Sigmoid colon (tissue), 7 donors: ENCODE measurements around the gene SRGAP2B. TPM values are rescaled to one million over a fixed set of nuclear protein-coding genes. Genes with fewer than 3 reads are reported as not detected.

Experiments
- polyA plus RNA-seq, 3 donors: library from polyadenylated mRNA; stranded (reverse); fragments of 200-250 nt; gene quantifications; one replicate each; pipeline ENCODE4 v1.2.3, GENCODE V29; 2013
- small RNA-seq, 3 donors: library from RNA; depleted of rRNA; stranded (forward); fragments of <200 nt; gene quantifications; one replicate each; pipeline ENCODE3, GENCODE V24; 2016
- total RNA-seq, 4 donors: library from RNA; depleted of rRNA; stranded (reverse); fragments of >200 nt; gene quantifications; one replicate each; pipeline ENCODE4 v1.1.0, GENCODE V29; 2016
- donor health status: healthy with polysubstance abuse.
- donor health status: Bipolar disorder and iron deficiency.
- donor health status: healthy.

The SRGAP2B gene
- total and polyA plus RNA-seq, 7 donors = 1.2 to 13.8 (median 11.8) TPM

Small RNA genes within 50 kb of the gene (small RNA-seq; reads per million reads assigned to genes)
- 0 reads per million in 3 donors for gene AC242498.1

Other genes starting within 250 kb of the SRGAP2B start
- under 1 TPM in 1 of 4 donors, not detected in 3; 0.36 TPM for gene FAM72D, start 646 bp upstream of the SRGAP2B start, total RNA-seq
- gene FAM72D, start 646 bp upstream of the SRGAP2B start, polyA plus RNA-seq = 1 to 10 TPM in 1 of 3 donors, under 1 TPM in 1, not detected in 1; 0.69 to 1.6 TPM
- gene PPIAL4D, start 146.8 kb upstream of the SRGAP2B start, total RNA-seq = not detected
- gene PPIAL4D, start 146.8 kb upstream of the SRGAP2B start, polyA plus RNA-seq = not detected